UCSD-AML1 (cell line): ENCODE results near the gene SH3PXD2B.

Experiments used
- DNase-seq: peaks from one replicate; lab custom pipeline; 2025; ENCODE audit not compliant: unreplicated experiment; lab: John Stamatoyannopoulos, UW

Gene SH3PXD2B

GRCh38 chr5:172454358-172455086 lies at the start of gene SH3PXD2B:
SH3PXD2B (minus strand) TSS chr5:172454525; CDS start chr5:172454352, 173 bp downstream.
- DNase-seq, result no peak

- no peak for DNase-seq
Observed at GRCh38 chr5:172502969-172503368, 48.6 kb upstream of the SH3PXD2B start.

DNA sequence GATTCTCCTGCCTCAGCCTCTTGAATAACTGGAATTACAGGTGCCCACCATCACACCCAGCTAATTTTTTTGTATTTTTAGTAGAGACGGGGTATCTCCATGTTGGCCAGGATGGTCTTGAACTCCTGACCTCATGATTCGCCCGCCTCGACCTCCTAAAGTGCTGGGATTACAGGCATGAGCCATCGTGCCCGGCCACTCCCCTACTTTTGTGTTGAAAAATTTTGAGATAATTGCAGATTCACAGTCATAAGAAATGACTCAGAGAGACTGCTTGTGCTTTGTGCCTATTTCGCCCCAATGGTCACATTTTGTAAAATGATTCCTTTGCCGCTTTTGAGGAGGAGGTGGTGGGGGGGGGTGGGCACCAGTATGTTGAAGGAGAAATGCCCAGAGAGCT lies 48.1 kb upstream of the SH3PXD2B start:
- DNase-seq, result no peak

DNA sequence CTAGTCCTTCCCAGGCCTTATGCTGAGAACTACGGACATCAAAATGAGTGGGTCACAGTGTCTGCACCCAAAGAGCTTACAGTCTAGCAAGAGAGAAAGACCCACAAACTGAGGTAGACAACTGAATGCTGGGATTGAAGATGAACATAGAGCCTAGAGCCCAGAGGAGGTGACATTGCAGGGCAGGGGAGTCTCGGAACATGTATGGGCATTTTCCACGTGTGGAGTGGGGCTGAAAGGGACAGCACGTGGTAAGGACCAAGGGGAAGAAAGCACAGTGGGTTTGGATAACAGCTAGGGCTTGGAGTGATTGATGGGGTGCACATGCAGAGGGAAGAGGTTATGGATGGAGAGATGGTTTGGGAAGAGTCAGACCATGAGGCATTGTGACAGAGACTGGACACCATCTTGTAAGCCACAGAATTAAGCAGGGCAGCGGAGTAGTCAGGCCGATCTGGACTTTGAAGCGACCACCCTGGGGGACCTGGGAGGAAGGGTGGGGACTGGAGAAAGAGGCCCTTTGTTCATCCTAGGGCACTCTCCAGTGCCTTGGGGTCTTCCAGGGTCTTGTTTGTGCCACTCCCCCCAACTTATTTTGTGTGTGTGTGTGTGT lies 47.5 kb upstream of the SH3PXD2B start:
- no peak for DNase-seq

- DNase-seq, result no peak
Observed at GRCh38 chr5:172499287-172499686, 45.0 kb upstream of the SH3PXD2B start.

GRCh38 chr5:172498431-172499129 lies 44.3 kb upstream of the SH3PXD2B start:
- DNase-seq, result no peak

GRCh38 chr5:172497591-172498255 lies 43.4 kb upstream of the SH3PXD2B start:
- DNase-seq, result no peak

GRCh38 chr5:172496671-172497371 lies 42.5 kb upstream of the SH3PXD2B start:
- DNase-seq, result peak; percentile 28

- no peak for DNase-seq
Observed at GRCh38 chr5:172494630-172495505, 40.5 kb upstream of the SH3PXD2B start.

DNA sequence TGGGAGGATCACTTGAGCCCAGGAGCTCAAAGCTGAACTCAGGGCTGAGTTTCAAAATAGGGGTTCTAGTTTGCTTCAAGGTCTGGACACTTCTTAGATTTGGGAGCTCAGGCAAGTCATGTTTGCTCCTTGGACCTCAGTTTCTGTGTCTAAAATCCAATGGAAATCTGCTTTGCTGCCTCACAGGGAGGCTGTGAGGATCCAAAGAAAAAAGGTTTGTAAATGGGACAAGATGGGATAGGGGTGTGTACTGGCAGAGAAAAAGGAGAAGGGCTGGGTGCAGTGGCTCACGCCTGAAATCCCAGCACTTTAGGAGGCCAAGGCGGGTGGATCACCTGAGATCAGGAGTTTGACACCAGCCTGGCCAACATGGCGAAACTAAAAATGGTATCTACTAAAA lies 39.6 kb upstream of the SH3PXD2B start:
- DNase-seq, result no peak

- no peak for DNase-seq
Observed at GRCh38 chr5:172493461-172493860, 39.1 kb upstream of the SH3PXD2B start.

GRCh38 chr5:172493002-172493401 lies 38.7 kb upstream of the SH3PXD2B start:
- DNase-seq, result no peak

DNA sequence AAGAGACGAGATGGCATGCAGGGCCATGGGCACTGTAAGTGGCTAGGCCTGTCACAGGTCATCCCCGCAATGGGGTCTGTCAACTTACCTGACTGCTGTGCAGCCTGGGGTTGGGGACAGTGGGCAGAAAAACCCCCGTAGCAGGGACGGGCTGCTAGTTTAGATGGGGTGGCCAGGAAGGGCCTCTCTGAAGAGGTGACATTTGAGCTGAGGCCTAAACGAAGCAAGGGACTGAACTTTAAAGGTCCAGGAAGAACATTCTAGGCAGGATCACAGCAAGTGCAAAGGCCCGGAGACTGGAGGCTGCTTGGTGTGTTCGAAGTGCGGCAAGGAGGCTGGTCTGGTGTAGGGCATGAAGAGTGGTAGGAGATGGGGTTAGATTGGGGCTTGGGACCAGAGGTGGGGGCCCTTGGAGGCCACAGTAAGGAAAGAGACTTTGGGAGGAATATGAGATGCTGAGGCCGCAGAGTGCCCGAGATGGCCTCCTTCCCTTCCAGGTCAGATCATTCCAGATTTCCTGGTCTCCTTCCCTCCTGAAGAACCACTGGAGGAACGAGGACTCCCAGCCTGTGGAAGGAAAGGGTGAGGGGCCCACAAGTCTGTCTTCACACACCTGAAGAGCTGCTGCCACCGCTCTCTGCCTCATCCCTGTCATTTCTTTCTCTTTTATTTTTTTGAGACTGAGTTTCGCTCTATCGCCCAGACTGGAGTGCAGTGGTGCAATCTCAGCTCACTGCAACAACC lies 37.9 kb upstream of the SH3PXD2B start:
- no peak for DNase-seq

DNA sequence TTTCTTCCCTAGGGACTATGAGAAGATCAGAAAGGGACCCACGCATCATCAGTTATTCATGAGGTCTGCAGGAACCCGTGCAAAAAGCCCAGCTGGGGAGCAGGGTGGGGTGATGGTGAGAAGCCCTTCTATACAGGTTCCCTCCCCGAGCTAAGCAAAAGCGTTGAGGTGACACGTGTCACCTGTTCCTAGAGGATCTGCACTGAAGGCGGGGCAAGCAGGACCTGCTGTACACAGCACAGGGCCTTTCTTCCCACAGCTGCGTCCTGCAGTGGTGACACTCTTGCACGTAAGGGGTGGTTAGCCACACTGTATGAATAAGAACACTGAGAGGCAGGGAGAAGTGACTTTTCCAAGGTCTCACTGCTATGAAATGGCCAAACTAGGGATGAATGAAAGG lies 37.2 kb upstream of the SH3PXD2B start:
- DNase-seq, result no peak

GRCh38 chr5:172490514-172491461 lies 36.5 kb upstream of the SH3PXD2B start:
- DNase-seq, result no peak

DNA sequence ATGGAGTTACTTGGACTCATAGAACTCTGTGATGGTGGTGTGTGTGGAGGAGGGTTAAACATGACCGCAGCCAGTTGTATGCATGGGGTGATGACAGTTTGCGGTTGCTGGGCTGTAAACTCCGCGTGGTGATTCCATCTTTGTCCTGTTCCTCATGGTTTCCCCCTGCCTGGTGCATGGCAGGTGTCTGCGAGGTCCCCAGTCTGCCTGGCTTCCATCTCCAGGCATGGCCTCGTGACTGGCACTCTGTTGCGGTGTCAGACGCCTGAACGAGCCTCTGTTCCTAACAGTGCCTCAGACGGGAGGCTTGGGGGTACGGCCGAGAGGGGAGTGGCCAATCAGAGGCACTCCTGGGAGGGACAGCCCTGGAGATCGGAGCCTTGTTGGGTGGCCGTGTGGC lies 33.9 kb upstream of the SH3PXD2B start:
- DNase-seq, result no peak

- no peak for DNase-seq
Observed at GRCh38 chr5:172487671-172488070, 33.3 kb upstream of the SH3PXD2B start.

DNA sequence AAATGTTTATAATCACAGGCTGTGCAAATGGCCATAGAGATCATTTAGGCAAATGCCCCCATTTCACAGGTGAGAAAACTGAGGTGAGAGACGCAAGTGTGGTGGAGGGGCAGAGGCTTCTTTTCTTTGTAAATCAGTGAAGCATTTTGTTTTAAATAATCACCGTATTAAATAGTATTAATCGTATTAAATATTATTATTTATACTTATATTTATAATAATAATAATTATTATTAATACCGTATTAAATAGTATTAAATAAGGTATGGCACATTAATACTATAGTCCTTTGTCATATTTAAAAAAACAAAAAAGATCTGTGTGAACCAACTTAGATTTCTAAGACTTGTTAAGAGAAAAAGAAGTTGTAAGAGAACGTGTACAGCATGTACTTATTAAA lies 32.6 kb upstream of the SH3PXD2B start:
- no peak for DNase-seq
